Heart left ventricle (tissue), 16 donors: ENCODE results near the gene HS6ST1. TPM values are rescaled to one million over a fixed set of nuclear protein-coding genes. Genes with fewer than 3 reads are reported as not detected.

Source experiments
- ATAC-seq, 4 donors: fragments of 200-7000 bp; cut with Tn5 transposase; one replicate each; pipeline ENCODE4 v1.9.1; 2020 to 2022; ENCODE audit warnings: moderate library complexity in 4 of 4, mild to moderate bottlenecking in 3 of 4, moderate number of reproducible peaks in 1 of 4
- DNase-seq, 5 donors: peaks; one replicate each; pipeline ENCODE4 v3.0.0-alpha.2; 2020
- H3K27ac ChIP-seq, 12 donors: fragments of 200-600 bp; sonication (generic) in 4 of 12; one replicate each; pipeline versions ENCODE4 v1.5.0 to v1.8.0; 2016 to 2022; ENCODE audit warnings: mild to moderate bottlenecking in 2 of 12
- H3K27me3 ChIP-seq, 9 donors: fragments of 200-600 bp; sonication (generic) in 2 of 9; one replicate each; pipeline versions ENCODE4 v1.5.1 to v1.8.0; 2016 to 2022; ENCODE audit warnings: mild to moderate bottlenecking in 3 of 9
- H3K36me3 ChIP-seq, 9 donors: fragments of 200-600 bp; sonication (generic) in 2 of 9; one replicate each; pipeline versions ENCODE4 v1.5.0 to v1.8.0; 2018 to 2022; ENCODE audit warnings: mild to moderate bottlenecking in 2 of 9
- H3K4me1 ChIP-seq, 12 donors: fragments of 200-600 bp; sonication (generic) in 4 of 12; one replicate each; pipeline versions ENCODE4 v1.5.0 to v1.8.0; 2016 to 2022; ENCODE audit warnings: mild to moderate bottlenecking in 3 of 12
- H3K4me3 ChIP-seq, 12 donors: fragments of 200-600 bp; sonication (generic) in 4 of 12; one replicate each; pipeline versions ENCODE4 v1.5.0 to v1.8.0; 2017 to 2022; ENCODE audit warnings: mild to moderate bottlenecking in 9 of 12, moderate library complexity in 4 of 12
- H3K9me3 ChIP-seq, 12 donors: fragments of 200-600 bp; sonication (generic) in 4 of 12; one replicate each; pipeline versions ENCODE4 v1.5.0 to v1.8.0; 2016 to 2022; ENCODE audit warnings: mild to moderate bottlenecking in 1 of 12
- CTCF ChIP-seq, 12 donors: fragments of 200-600 bp; sonication (generic) in 4 of 12; IDR thresholded peaks; one replicate each; pipeline versions ENCODE4 v1.5.0 to v1.8.0; 2018 to 2022; ENCODE audit warnings: antibody characterized with exemption in 12 of 12, mild to moderate bottlenecking in 5 of 12
- POLR2A ChIP-seq, 2 donors: fragments of 450-650 bp; IDR thresholded peaks; one replicate each; pipeline ENCODE4 v1.6.1; 2017; ENCODE audit warnings: antibody characterized with exemption in 2 of 2, mild to moderate bottlenecking in 2 of 2, moderate library complexity in 2 of 2
- WGBS, 4 donors: extraction: QIAGEN DNeasy Blood & Tissue Kit in 2 of 4; methylation state at CpG; one replicate each; pipeline versions ENCODE4 v1.1.5 to v1.1.7; 2013 to 2018; 5-methylcytosine and 5-hydroxymethylcytosine counted together
- intact Hi-C, 10 donors: fragments of 100-400 bp; cut with DNase I; formaldehyde crosslinking; loops; one replicate each; pipeline versions ENCODE4 v1.11.1 to v1.14.2; 2022
- polyA plus RNA-seq, 2 donors: library from polyadenylated mRNA; stranded (reverse); fragments of 200-250 nt; gene quantifications; one replicate each; pipeline ENCODE4 v1.2.3, GENCODE V29; 2013
- total RNA-seq, 9 donors: library from RNA; depleted of rRNA in 2 of 9; stranded (reverse); fragments of >200 nt in 2 of 9; fragmentation: NEBNext Ultra II Directional in 3 of 9; extraction: Animal tissue kit (Norgen Biotek cat#: 25700) in 3 of 9; gene quantifications; one replicate each; pipeline versions ENCODE4 v1.1.0 to v1.2.4, GENCODE V29; 2016 to 2023
- donor health status: ischemic (EF 13 %, LVEDD 7.1; RV severe dilation, severe dysfunction).
- donor health status: healthy with polysubstance abuse.
- donor health status: DM: no; HTN: yes; CAD: no.
- donor health status: DM: no; HTN: no; CAD: no.
- donor health status: ischemic (EF 25% LVEDD 6.9; RV normal size, moderate dysfunction).
- donor health status: ischemic (EF 25% LVEDD 5.7; RV mildly dilated, moderate dysfunction).
- donor health status: healthy.
- donor health status: DM: yes; HTN: yes; CAD: no.
- donor health status: ischemic (EF 35%, LVEDD 5.7; RV mildly dilated, moderate dysfunction).
- donor health status: nonischemic (EF 11% LVEDD 7.7; RV severe dilation, severe dysfunction).
- donor health status: DM: yes; HTN: yes; CAD: no.
- donor health status: PGD.
- donor health status: ischemic (EF 29% LVEDD 5.4; RV normal size, mild dysfunction).
- donor health status: nonischemic (EF 23%, LVEDD 6.1; RV moderate dilation, normal function).

Gene HS6ST1
- total and polyA plus RNA-seq, 11 donors = 15.6 to 87.3 (median 24.9) TPM

GRCh38 chr2:128277961-128278681 lies 40.5 kb downstream of the HS6ST1 start:
- peak in 3 of 5 donors; percentile 4 to 42 (median 17) for DNase-seq
- Histone ChIP-seq H3K4me1 (peaks cover 0 to 39% (median 32%) of the 10 kb centered on the region in 12 donors), H3K9me3 (peaks cover 0 to 17% (median 0%) of the 10 kb centered on the region in 12 donors), H3K36me3 (peaks cover 0 to 19% (median 7%) of the 10 kb centered on the region in 9 donors), H3K27me3 (no peaks in the 10 kb centered on the region), H3K4me3 (no peak overlapping the region), H3K27ac (no peak overlapping the region)
- TF ChIP-seq POLR2A (IDR thresholded peaks at IDR 0.05) = no peak
- TF ChIP-seq CTCF (IDR thresholded peaks at IDR 0.05) = no peak
- ATAC-seq = no peak
- intact Hi-C loops = no loop called here
- WGBS, 4 donors = 88 to 94% (median 91%) methylated on average over 14 of the region's 14 CpGs

DNA sequence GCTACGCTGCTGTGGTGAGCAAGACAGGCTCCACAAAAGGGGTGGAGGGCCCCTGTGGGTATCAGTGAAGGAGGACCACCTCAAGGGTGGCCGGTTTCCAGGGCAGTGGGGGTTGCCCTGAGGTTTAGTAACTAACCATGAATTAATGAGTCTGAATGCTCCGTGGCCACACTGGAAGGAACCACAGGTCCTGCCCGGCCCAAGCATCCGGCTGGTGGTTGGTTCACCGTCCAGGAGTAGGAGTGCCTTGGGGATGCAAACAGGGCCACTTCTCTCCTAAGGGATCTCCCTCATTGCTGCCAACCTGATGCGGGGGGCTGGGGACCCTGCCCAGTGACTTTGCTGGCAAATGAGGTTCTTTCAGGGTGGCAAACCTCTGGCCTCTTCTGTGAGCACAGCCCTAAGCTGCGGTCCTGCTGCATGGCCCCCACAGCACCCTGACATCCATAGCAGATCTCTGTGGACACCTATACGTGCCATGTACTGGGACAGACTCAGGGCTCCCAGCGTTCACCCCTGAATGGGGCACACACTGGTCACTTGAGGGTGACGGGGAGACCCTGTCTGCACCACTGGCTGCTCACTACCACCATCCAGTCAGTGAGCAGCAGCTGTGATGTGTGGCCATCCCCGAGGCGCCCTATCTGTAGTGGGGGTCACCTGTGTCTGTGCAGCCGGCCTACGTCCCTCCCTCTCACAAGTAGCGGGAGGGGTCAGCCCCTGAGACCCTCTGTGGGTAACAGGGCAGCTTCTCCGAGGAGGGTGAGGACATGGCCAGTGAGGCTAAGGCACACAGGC lies 41.6 kb downstream of the HS6ST1 start:
- peaks cover 0 to 28% (median 22%) of the 10 kb centered on the region in 12 donors for H3K4me1 ChIP-seq
- peak in 2 of 5 donors; percentile 18 to 32 for DNase-seq
- H3K36me3 ChIP-seq = peaks cover 0 to 19% (median 7%) of the 10 kb centered on the region in 9 donors
- no peaks in the 10 kb centered on the region for H3K27me3 ChIP-seq
- 92 to 95% (median 92%) methylated on average over 14 to 17 of the region's 17 CpGs for WGBS, 4 donors
- no peak for ATAC-seq
- intact Hi-C loops = no loop called here
- TF ChIP-seq CTCF (IDR thresholded peaks at IDR 0.05) = no peak
- no peak for TF ChIP-seq POLR2A (IDR thresholded peaks at IDR 0.05)
- no peak overlapping the region for H3K4me3 ChIP-seq
- no peak overlapping the region for H3K27ac ChIP-seq
- H3K9me3 ChIP-seq = peaks cover 0 to 17% (median 0%) of the 10 kb centered on the region in 12 donors

GRCh38 chr2:128275498-128276045 lies 43.1 kb downstream of the HS6ST1 start:
- intact Hi-C loops = no loop called here
- no peak overlapping the region for H3K27ac ChIP-seq
- H3K36me3 ChIP-seq = peaks cover 0 to 19% (median 7%) of the 10 kb centered on the region in 9 donors
- no peak overlapping the region for H3K4me3 ChIP-seq
- H3K4me1 ChIP-seq = peaks cover 0 to 20% (median 7%) of the 10 kb centered on the region in 12 donors
- no peak for TF ChIP-seq POLR2A (IDR thresholded peaks at IDR 0.05)
- no peak for TF ChIP-seq CTCF (IDR thresholded peaks at IDR 0.05)
- H3K9me3 ChIP-seq = peaks cover 0 to 17% (median 0%) of the 10 kb centered on the region in 12 donors
- DNase-seq = peak in 1 of 5 donors; percentile 30
- ATAC-seq = no peak
- H3K27me3 ChIP-seq = no peaks in the 10 kb centered on the region
- 92 to 94% (median 93%) methylated on average over 14 of the region's 14 CpGs for WGBS, 4 donors

GRCh38 chr2:128274218-128274617 lies 44.5 kb downstream of the HS6ST1 start:
- ATAC-seq (no peak), DNase-seq (no peak)
- Histone ChIP-seq H3K36me3 (peaks cover 0 to 19% (median 7%) of the 10 kb centered on the region in 9 donors), H3K4me1 (peaks cover 0 to 18% (median 0%) of the 10 kb centered on the region in 12 donors), H3K27me3 (no peaks in the 10 kb centered on the region), H3K4me3 (no peak overlapping the region), H3K27ac (no peak overlapping the region), H3K9me3 (peaks cover 0 to 17% (median 0%) of the 10 kb centered on the region in 12 donors)
- intact Hi-C loops = no loop called here
- TF ChIP-seq POLR2A (IDR thresholded peaks at IDR 0.05) = no peak
- no peak for TF ChIP-seq CTCF (IDR thresholded peaks at IDR 0.05)
- WGBS, 4 donors = 96 to 98% (median 98%) methylated on average over 6 of the region's 6 CpGs
